NCI-H524 (cell line): ENCODE data around the gene GPR107.

Source experiments
- DNase-seq, 2 experiments: peaks; one replicate each; lab custom pipeline; 2025; lab: John Stamatoyannopoulos, UW

The GPR107 gene

GRCh38 chr9:130159915-130160670 lies 106.4 kb downstream of the GPR107 start:
- peak; percentile 39 to 61 for DNase-seq

GRCh38 chr9:130160862-130161470 lies 107.3 kb downstream of the GPR107 start:
- DNase-seq, result no peak

- no peak for DNase-seq
Measured at GRCh38 chr9:130165579-130165978, 111.9 kb downstream of the GPR107 start.

DNA sequence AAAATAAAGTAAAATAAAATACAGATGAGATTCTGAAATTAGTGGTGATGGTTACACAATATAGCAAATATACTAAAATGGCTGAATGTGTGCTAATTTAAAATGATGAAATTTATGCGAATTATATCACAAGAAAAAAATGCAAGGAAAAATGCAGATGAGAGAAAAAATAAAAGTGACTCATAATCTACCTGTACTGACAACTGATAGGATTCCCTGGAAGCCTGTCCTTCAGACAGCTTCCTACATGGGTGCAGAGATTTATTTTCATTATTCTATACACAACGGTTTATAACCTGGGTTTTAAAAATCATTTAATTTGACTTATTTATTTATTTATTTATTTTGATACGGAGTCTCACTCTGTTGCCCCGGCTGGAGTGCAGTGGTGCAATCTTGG lies 112.7 kb downstream of the GPR107 start:
- DNase-seq, result no peak

- no peak for DNase-seq
Measured at GRCh38 chr9:130167927-130168326, 114.2 kb downstream of the GPR107 start.

- DNase-seq, result no peak
Measured at GRCh38 chr9:130171226-130172148, 117.8 kb downstream of the GPR107 start.

GRCh38 chr9:130172161-130172857 lies 118.6 kb downstream of the GPR107 start, which contains the start of gene NCS1:
Gene NCS1 (plus strand): TSS chr9:130172404. CDS start chr9:130172664, 260 bp downstream.
- peak in 1 of 2 experiments; percentile 62 for DNase-seq

GRCh38 chr9:130172858-130173665 lies 119.4 kb downstream of the GPR107 start:
- DNase-seq, result peak in 1 of 2 experiments; percentile 34

- no peak for DNase-seq
Measured at GRCh38 chr9:130173666-130173983, 119.9 kb downstream of the GPR107 start.

GRCh38 chr9:130174025-130174424 lies 120.3 kb downstream of the GPR107 start:
- DNase-seq, result no peak

- DNase-seq, result peak; percentile 29 to 68
Measured at GRCh38 chr9:130174920-130175321, 121.2 kb downstream of the GPR107 start.

DNA sequence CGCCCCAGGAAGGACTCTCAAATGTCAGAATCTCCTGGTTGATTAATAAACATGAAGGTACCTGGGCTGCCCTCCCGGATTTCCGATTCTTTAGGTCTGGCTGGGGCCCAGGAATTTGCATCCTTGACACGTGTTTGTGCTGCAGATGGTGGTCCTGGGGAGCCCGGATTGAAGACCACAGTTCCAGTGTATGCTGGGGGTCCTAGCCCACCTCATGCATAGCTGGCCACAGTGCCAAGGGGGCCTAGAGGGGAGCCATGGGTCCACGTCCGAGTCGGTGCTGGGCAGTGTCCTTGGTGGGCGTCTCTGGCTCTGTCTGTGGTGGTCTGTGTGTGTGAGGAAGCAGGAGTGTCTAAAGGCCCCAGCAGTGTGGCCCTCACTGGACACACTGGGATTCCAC lies 121.6 kb downstream of the GPR107 start:
- no peak for DNase-seq

DNA sequence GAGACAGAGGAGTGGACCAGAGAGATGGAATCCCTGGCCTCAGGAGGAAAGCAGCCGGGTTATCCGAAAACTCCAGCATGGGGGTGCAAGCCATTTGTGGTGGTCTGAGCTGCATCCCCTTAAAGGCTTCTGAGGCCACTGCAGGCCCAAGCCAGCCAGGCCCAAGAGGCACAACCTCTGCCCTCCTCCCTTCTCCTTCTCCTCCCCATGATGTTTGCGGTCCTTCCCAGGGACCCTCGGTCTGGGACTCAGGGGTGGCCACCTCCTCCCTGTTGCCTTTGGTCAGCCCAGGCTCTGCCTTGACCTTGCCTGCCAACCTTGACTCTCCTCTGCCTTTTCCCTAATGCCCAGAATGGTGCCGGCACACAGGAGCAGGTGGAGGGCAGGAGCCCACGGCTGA lies 123.1 kb downstream of the GPR107 start:
- DNase-seq, result no peak

- DNase-seq, result no peak
Measured at GRCh38 chr9:130177898-130178805, 124.4 kb downstream of the GPR107 start.

DNA sequence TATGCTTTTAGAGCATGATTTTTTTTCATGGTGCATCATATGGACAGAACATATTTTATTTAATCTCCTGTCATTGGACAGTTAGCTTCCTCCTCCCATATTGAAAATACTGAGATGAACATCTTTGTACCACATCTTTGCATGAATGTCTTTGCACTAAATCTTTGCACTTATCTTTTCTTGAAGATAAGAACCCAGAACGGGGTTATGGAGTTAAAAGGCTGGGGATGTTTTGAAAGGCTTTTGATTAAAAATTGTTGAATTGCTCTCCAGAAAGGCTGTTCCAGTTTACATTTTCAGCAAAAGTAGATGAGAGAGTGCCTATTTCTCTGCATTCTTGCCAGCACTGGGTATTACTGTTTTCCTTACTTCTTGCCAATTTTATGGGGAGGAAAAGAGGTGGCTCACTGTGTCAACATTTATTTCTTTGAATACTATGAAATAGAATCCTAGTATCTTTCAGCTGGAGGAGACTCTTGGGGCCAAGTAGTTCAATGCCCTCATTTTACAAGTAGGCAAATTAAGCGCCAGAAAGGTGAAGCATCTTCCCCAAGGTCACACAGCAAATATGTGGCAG lies 125.7 kb downstream of the GPR107 start:
- no peak for DNase-seq

GRCh38 chr9:130180516-130180915 lies 126.8 kb downstream of the GPR107 start:
- DNase-seq, result no peak

DNA sequence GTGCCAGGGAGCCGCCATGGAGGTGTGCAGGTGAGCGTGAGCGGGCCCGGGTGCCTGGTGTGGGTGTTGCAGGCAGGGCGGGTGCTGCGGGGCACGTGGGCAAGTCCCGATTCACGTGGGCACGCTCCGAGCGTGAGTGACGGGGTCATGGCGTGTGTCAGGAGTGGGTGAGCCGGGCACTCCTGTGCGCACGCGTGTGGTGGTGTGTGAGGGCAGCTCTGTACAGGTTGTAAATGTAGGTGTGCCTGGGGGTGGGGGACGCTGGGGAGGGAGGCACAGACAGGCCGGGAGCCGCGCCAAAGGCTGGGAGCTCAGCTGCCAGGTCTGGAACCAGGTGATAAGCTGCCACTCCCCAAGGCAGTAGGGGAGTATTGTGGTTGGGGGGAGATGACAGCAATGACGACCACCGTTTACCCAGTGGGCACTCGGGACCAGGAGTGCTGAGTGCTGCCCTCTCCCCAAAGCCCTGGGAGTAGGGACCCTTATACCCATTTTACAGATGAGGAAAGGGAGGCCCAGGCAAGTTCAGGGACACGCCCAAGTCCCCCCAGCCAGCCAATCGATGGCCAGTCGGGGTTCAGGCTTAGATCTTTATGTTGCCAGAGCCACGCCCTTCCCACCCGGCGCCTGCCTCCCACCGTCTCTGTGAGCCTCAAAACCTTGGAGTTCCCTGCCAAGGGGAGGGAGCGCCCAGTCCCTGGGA lies 128.1 kb downstream of the GPR107 start:
- no peak for DNase-seq

DNA sequence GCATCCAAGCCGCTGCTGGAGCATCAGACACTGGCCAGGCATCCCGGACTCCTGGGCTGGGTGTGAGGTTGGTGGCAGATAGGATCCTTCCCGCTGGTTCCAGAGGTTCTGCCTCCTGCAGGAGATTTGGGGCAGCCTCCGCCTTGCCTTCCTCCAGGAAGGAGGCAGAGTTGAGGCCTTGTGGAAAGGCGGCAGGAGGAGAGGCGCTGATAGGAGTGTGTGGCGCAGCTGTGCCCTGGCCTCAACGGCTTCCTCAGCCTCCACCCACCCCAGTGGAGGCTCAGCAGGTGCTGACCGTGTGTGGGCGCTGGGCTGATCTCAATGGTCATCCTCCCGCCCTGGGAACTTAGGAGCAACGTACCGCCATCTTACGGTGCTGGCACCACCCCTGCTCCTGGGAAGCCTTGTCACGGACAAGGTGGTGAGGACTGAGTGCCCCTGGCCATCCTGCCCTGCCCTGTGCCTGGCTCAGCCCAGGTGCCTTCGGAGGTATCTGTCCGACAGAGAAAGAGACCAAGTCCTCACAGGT lies 128.7 kb downstream of the GPR107 start:
- no peak for DNase-seq
